ENCODE data around the gene RTL3. TPM values are rescaled to one million over a fixed set of nuclear protein-coding genes. Genes with fewer than 3 reads are reported as not detected.

RTL3 gene, protein sequence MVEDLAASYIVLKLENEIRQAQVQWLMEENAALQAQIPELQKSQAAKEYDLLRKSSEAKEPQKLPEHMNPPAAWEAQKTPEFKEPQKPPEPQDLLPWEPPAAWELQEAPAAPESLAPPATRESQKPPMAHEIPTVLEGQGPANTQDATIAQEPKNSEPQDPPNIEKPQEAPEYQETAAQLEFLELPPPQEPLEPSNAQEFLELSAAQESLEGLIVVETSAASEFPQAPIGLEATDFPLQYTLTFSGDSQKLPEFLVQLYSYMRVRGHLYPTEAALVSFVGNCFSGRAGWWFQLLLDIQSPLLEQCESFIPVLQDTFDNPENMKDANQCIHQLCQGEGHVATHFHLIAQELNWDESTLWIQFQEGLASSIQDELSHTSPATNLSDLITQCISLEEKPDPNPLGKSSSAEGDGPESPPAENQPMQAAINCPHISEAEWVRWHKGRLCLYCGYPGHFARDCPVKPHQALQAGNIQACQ
- total RNA-seq (10 to 100 TPM in 1 of 5 donors, under 1 TPM in 1, not detected in 3; 0.55 to 12.9 TPM), polyA plus RNA-seq (under 1 TPM in 1 of 3 donors, not detected in 2; 0.05 TPM)
- long read RNA-seq, donor 1: 0 reads
- long read RNA-seq, donor 2: 0 reads
- long read RNA-seq, donor 3: 0 reads
- long read RNA-seq, donor 4: 0 reads
- long read RNA-seq, donor 5: 0 reads
- long read RNA-seq, donor 6: 0 reads
- long read RNA-seq, donor 7: 0 reads
- long read RNA-seq, donor 8: 0 reads
- long read RNA-seq, donor 9: 0 reads
- long read RNA-seq, donor 10: 0 reads

DNA sequence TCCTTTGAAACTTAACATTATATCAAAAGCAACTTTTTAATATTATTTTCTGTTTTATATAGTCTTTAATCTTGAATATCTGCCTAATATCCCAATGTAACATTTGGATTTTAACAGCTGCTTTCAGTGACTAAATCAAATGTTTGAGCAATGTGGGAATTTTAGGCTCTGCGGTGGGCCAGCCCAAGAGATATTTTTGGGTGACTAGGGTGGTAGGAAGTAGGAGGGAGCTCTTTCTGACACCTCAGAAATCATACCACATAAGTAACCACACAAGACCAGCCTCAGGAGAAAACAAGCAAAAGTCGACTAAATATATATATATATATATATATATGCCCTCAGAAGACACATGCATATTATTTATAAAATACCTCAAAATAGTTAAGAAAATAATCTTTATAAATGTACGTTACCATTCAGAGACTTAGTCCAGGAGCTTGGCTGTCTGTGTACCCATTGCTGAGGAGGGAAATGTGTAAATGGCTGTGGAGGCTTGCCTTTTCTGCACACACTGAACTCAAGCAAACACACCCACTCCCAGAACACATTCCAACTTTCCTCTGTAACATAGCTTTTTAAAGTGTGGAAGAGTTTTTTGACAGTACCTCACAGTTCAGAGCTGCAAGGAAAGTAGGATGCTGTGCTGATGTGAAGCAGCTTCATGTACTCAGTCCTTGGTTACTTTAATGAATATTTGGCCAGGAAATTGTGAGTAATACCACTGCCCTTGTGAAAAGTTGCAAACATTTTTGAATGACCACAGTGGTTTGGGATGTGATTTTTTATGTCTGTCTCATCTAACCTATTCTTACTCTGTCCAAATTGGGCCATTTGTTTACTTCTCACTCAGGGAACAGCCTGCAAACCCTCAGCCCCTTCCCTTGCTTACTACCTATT is at the start of gene RTL3:
Gene RTL3, minus strand, starts transcription at position 484 of the 900 bp plus-strand sequence. CDS start 908 bp downstream, outside the sequence.
- Histone ChIP-seq H3K4me1 (no peaks in the 10 kb centered on the region), H3K27me3 (no peaks in the 10 kb centered on the region), H3K36me3 (no peaks in the 10 kb centered on the region), H3K27ac (peak within 1 kb of the TSS in 1 of 5 donors; percentile 39), H3K9me3 (no peaks in the 10 kb centered on the region), H3K4me3 (no peak within 1 kb of the TSS)
- WGBS, 5 donors: 42 to 72% (median 63%) methylated on average over 3 of the region's 3 CpGs
- peak in 1 of 3 donors; percentile 11 for TF ChIP-seq POLR2AphosphoS5 (IDR thresholded peaks at IDR 0.05)
- TF ChIP-seq, protein P1, sequence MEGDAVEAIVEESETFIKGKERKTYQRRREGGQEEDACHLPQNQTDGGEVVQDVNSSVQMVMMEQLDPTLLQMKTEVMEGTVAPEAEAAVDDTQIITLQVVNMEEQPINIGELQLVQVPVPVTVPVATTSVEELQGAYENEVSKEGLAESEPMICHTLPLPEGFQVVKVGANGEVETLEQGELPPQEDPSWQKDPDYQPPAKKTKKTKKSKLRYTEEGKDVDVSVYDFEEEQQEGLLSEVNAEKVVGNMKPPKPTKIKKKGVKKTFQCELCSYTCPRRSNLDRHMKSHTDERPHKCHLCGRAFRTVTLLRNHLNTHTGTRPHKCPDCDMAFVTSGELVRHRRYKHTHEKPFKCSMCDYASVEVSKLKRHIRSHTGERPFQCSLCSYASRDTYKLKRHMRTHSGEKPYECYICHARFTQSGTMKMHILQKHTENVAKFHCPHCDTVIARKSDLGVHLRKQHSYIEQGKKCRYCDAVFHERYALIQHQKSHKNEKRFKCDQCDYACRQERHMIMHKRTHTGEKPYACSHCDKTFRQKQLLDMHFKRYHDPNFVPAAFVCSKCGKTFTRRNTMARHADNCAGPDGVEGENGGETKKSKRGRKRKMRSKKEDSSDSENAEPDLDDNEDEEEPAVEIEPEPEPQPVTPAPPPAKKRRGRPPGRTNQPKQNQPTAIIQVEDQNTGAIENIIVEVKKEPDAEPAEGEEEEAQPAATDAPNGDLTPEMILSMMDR (IDR thresholded peaks at IDR 0.05): no peak
- DNase-seq: peak in 1 of 2 donors; percentile 35
- intact Hi-C loops (cut with DNase I; ENCODE audit: low total_unique reads): no loop called here

DNA sequence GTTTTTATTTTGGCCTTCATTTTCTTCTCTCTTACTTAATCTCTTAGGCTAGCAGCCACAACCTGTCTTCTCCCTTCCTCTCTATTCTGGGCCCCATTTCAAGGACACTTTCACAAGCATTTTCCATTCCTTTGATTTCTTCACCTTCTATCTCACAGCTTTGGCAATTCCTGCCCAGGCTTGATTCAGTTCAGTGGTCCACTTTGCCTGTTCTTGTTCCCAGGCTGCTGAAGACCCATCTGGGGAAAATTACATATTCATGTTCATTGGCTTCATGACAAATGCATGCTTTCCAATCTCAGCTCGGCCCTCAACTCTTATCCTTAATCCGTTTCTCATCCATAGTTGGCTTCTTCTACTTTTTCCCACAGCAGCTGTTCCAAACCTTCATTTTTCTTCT is 49.7 kb upstream of the RTL3 start:
- 51 to 75% (median 66%) methylated on average over 2 of the region's 2 CpGs for WGBS, 5 donors
- Histone ChIP-seq H3K4me3 (no peak overlapping the region), H3K27me3 (no peaks in the 10 kb centered on the region), H3K4me1 (no peaks in the 10 kb centered on the region), H3K27ac (no peak overlapping the region), H3K9me3 (no peaks in the 10 kb centered on the region), H3K36me3 (no peaks in the 10 kb centered on the region)
- intact Hi-C loops (cut with DNase I; ENCODE audit: low total_unique reads): no loop called here
- TF ChIP-seq POLR2AphosphoS5 (IDR thresholded peaks at IDR 0.05): no peak
- TF ChIP-seq, protein P1 (IDR thresholded peaks at IDR 0.05): no peak
- TF ChIP-seq POLR2A (IDR thresholded peaks at IDR 0.05): no peak
- DNase-seq: peak in 1 of 2 donors; percentile 46

DNA sequence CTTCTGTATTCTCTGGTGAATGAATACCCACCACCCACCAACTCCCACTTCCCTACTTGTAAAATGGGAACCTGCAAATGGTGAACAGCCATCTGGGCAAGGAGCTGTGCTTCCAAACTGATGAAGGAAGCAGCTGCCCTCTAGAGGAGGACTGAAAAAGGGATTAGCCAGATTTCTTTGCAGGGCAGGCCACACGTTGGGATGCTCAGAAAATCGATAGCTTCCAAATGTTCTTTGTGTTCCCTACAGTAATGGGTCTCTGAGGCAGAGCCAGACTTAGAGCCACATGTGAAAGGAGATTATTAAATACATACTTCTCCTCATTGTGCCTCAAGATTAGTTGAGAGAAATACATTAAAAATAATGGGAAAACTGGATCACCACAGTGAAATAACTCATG is 49.1 kb upstream of the RTL3 start:
- Histone ChIP-seq H3K27ac (no peak overlapping the region), H3K36me3 (no peaks in the 10 kb centered on the region), H3K27me3 (no peaks in the 10 kb centered on the region), H3K4me3 (no peak overlapping the region), H3K4me1 (no peaks in the 10 kb centered on the region), H3K9me3 (no peaks in the 10 kb centered on the region)
- intact Hi-C loops (cut with DNase I; ENCODE audit: low total_unique reads): no loop called here
- peak in 1 of 2 donors; percentile 28 for DNase-seq
- no peak for TF ChIP-seq POLR2A (IDR thresholded peaks at IDR 0.05)
- TF ChIP-seq, protein P1 (IDR thresholded peaks at IDR 0.05): no peak
- no peak for TF ChIP-seq POLR2AphosphoS5 (IDR thresholded peaks at IDR 0.05)
- TF ChIP-seq EP300 (IDR thresholded peaks at IDR 0.05): no peak
- 33 to 48% (median 43%) methylated on average over 2 of the region's 2 CpGs for WGBS, 5 donors

DNA sequence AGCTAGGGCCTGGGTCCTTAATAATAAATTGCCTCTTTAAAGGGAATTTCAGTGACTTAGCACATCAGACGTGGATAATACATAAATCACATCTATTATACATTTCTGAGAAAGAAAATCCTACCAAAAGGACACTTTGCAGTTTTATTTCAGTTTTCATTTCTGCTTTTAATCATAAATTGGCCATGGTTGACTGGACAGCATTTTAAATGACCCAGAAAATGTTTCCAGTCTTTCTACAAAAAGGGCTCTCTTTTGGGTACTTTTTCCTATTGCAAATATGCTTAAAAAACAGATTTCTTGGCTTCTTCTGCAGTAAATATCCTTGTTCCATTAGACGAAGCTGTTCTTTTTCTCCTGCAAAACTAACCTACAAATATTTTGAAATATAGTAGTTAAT is 46.9 kb upstream of the RTL3 start:
- intact Hi-C loops (cut with DNase I; ENCODE audit: low total_unique reads): no loop called here
- no peaks in the 10 kb centered on the region for H3K36me3 ChIP-seq
- no peak overlapping the region for H3K4me3 ChIP-seq
- WGBS, 5 donors: 24 to 77% (median 61%) methylated on average over 2 of the region's 2 CpGs
- H3K9me3 ChIP-seq: no peaks in the 10 kb centered on the region
- TF ChIP-seq, protein P1 (IDR thresholded peaks at IDR 0.05): no peak
- no peak for TF ChIP-seq POLR2A (IDR thresholded peaks at IDR 0.05)
- no peak for TF ChIP-seq EP300 (IDR thresholded peaks at IDR 0.05)
- no peak for TF ChIP-seq POLR2AphosphoS5 (IDR thresholded peaks at IDR 0.05)
- no peaks in the 10 kb centered on the region for H3K27me3 ChIP-seq
- H3K4me1 ChIP-seq: no peaks in the 10 kb centered on the region
- no peak overlapping the region for H3K27ac ChIP-seq
- DNase-seq: no peak

All from stomach (tissue), 19 donors.